Mesenchymal stem cell (in vitro differentiated cells and primary cell): ENCODE results near the gene SUCLG1.

Experiments
- DNase-seq: peaks from one replicate; pipeline ENCODE4 v3.0.0-alpha.2; 2013
- H2AFZ ChIP-seq: one replicate; pipeline ENCODE4 v1.6.1; 2013; ENCODE audit warnings: low read depth, mild to moderate bottlenecking, control low read depth, inconsistent platforms, low read length, moderate library complexity
- H2AK5ac ChIP-seq: 2 replicates; pipeline ENCODE4 v1.6.1; 2013; ENCODE audit warnings: low read length, moderate library complexity, mild to moderate bottlenecking, inconsistent platforms; ENCODE audit not compliant: severe bottlenecking
- H2BK120ac ChIP-seq: one replicate; pipeline ENCODE4 v1.6.1; 2013; ENCODE audit warnings: low read depth, mild to moderate bottlenecking, inconsistent platforms, low read length, moderate library complexity
- H2BK12ac ChIP-seq, 2 experiments: one replicate each; pipeline ENCODE4 v1.6.1; 2013; ENCODE audit warnings: inconsistent platforms in 2 of 2, low read length in 2 of 2, mild to moderate bottlenecking in 2 of 2, moderate library complexity in 2 of 2, control low read depth in 1 of 2
- H2BK15ac ChIP-seq: one replicate; pipeline ENCODE4 v1.6.1; 2013; ENCODE audit warnings: mild to moderate bottlenecking, low read depth, inconsistent platforms; ENCODE audit not compliant: poor library complexity, severe bottlenecking
- H2BK5ac ChIP-seq: 2 replicates; pipeline ENCODE4 v1.6.1; 2013; ENCODE audit warnings: low read depth, mild to moderate bottlenecking, low read length, control low read depth, inconsistent platforms; ENCODE audit not compliant: poor library complexity, severe bottlenecking
- H3K14ac ChIP-seq, 2 experiments: one replicate each; pipeline ENCODE4 v1.6.1; 2013; ENCODE audit warnings: inconsistent platforms in 2 of 2, low read length in 2 of 2, control low read depth in 1 of 2, mild to moderate bottlenecking in 1 of 2, moderate library complexity in 1 of 2
- H3K18ac ChIP-seq, 2 experiments: one replicate each; pipeline ENCODE4 v1.6.1; 2013; ENCODE audit warnings: inconsistent platforms in 2 of 2, low read length in 2 of 2, control low read depth in 1 of 2, low read depth in 1 of 2, mild to moderate bottlenecking in 1 of 2
- H3K23ac ChIP-seq, 2 experiments: one replicate each; pipeline ENCODE4 v1.6.1; 2013; ENCODE audit warnings: inconsistent platforms in 2 of 2, low read length in 2 of 2, mild to moderate bottlenecking in 2 of 2, moderate library complexity in 2 of 2, control low read depth in 1 of 2
- H3K27ac ChIP-seq: 2 replicates; pipeline ENCODE4 v1.5.1; 2013; ENCODE audit warnings: mild to moderate bottlenecking, moderate library complexity, low read length, control low read depth, inconsistent platforms; ENCODE audit not compliant: poor library complexity, severe bottlenecking
- H3K27me3 ChIP-seq, 2 experiments: 2 replicates each; pipeline versions ENCODE4 v1.6.1 to v1.7.0; 2013; ENCODE audit warnings: low read length in 2 of 2, mild to moderate bottlenecking in 2 of 2, moderate library complexity in 2 of 2, control low read depth in 1 of 2, inconsistent platforms in 1 of 2; ENCODE audit not compliant: control insufficient read depth in 1 of 2, insufficient read depth in 1 of 2
- H3K36me3 ChIP-seq, 2 experiments: 2 replicates each; pipeline versions ENCODE4 v1.6.1 to v1.7.0; 2013; ENCODE audit warnings: low read length in 2 of 2, control low read depth in 1 of 2, inconsistent platforms in 1 of 2, low read depth in 1 of 2, mild to moderate bottlenecking in 1 of 2; ENCODE audit not compliant: insufficient read depth in 2 of 2, control insufficient read depth in 1 of 2
- H3K4ac ChIP-seq, 2 experiments: one replicate each; pipeline ENCODE4 v1.6.1; 2013; ENCODE audit warnings: inconsistent platforms in 2 of 2, low read length in 2 of 2, mild to moderate bottlenecking in 2 of 2, moderate library complexity in 2 of 2, control low read depth in 1 of 2, low read depth in 1 of 2
- H3K4me1 ChIP-seq: 2 replicates; pipeline ENCODE4 v1.6.1; 2013; ENCODE audit warnings: low read depth, low read length, control low read depth; ENCODE audit not compliant: control insufficient read depth, insufficient read depth
- H3K4me2 ChIP-seq: 2 replicates; pipeline ENCODE4 v1.6.1; 2013; ENCODE audit warnings: low read length, mild to moderate bottlenecking, inconsistent platforms; ENCODE audit not compliant: poor library complexity, severe bottlenecking
- H3K4me3 ChIP-seq, 2 experiments: 2 replicates each; pipeline versions ENCODE4 v1.5.1 to v1.7.0; 2013; ENCODE audit warnings: low read length in 2 of 2, mild to moderate bottlenecking in 2 of 2, control low read depth in 1 of 2, low read depth in 1 of 2; ENCODE audit not compliant: insufficient read depth in 1 of 2
- H3K79me1 ChIP-seq: replicated peaks from 2 replicates; pipeline ENCODE4 v1.6.1; 2013; ENCODE audit warnings: mild to moderate bottlenecking, control low read depth, low read length, inconsistent platforms; ENCODE audit not compliant: poor library complexity, severe bottlenecking
- H3K9ac ChIP-seq: 2 replicates; pipeline ENCODE4 v1.7.0; 2013; ENCODE audit warnings: mild to moderate bottlenecking, low read length, moderate library complexity
- H3K9me3 ChIP-seq: 2 replicates; pipeline ENCODE4 v1.7.0; 2013; ENCODE audit warnings: mild to moderate bottlenecking, low read length; ENCODE audit not compliant: control insufficient read depth
- H4K8ac ChIP-seq: one replicate; pipeline ENCODE4 v1.6.1; 2013; ENCODE audit warnings: inconsistent platforms, mild to moderate bottlenecking, low read length, moderate library complexity
- H4K91ac ChIP-seq: one replicate; pipeline ENCODE4 v1.6.1; 2013; ENCODE audit warnings: mild to moderate bottlenecking, low read length, inconsistent platforms
- WGBS: methylation state at CpG from one replicate; pipeline ENCODE4 v1.1.7; 2013; ENCODE audit warnings: mixed read lengths; 5-methylcytosine and 5-hydroxymethylcytosine counted together

SUCLG1 gene

GRCh38 chr2:84395820-84396219 lies 63.3 kb downstream of the SUCLG1 start:
- H3K36me3 ChIP-seq = no peaks in the 10 kb centered on the region
- H3K4ac ChIP-seq = no peak overlapping the region
- peaks cover 0 to 16% of the 10 kb centered on the region in 2 experiments for H3K27me3 ChIP-seq
- no peak overlapping the region for H2BK15ac ChIP-seq
- no peak overlapping the region for H2BK120ac ChIP-seq
- H3K9ac ChIP-seq = no peak overlapping the region
- no peak overlapping the region for H3K23ac ChIP-seq
- no peaks in the 10 kb centered on the region for H3K9me3 ChIP-seq
- no peak overlapping the region for H2BK12ac ChIP-seq
- H3K4me2 ChIP-seq = no peak overlapping the region
- H4K91ac ChIP-seq = no peak overlapping the region
- H2BK5ac ChIP-seq = no peak overlapping the region
- H3K4me1 ChIP-seq = no peaks in the 10 kb centered on the region
- H2AFZ ChIP-seq = no peak overlapping the region
- no peak overlapping the region for H3K27ac ChIP-seq
- no peaks in the 10 kb centered on the region for H3K79me1 ChIP-seq
- H2AK5ac ChIP-seq = no peak overlapping the region
- no peak for DNase-seq
- H3K14ac ChIP-seq = no peak overlapping the region
- H3K4me3 ChIP-seq = no peak overlapping the region
- H3K18ac ChIP-seq = no peak overlapping the region
- 33% methylated on average over 2 of the region's 3 CpGs for WGBS
- no peak overlapping the region for H4K8ac ChIP-seq

- Histone ChIP-seq H3K14ac (no peak overlapping the region), H3K4me1 (no peaks in the 10 kb centered on the region), H3K9me3 (no peaks in the 10 kb centered on the region), H2AK5ac (no peak overlapping the region), H3K4ac (no peak overlapping the region), H2BK12ac (no peak overlapping the region), H3K18ac (no peak overlapping the region), H2BK15ac (no peak overlapping the region), H2AFZ (no peak overlapping the region), H3K4me3 (no peak overlapping the region), H3K79me1 (no peaks in the 10 kb centered on the region), H3K36me3 (no peaks in the 10 kb centered on the region), H3K27me3 (peaks cover 0 to 16% of the 10 kb centered on the region in 2 experiments), H3K4me2 (no peak overlapping the region), H3K27ac (no peak overlapping the region), H3K23ac (no peak overlapping the region), H4K91ac (no peak overlapping the region), H2BK120ac (no peak overlapping the region), H4K8ac (no peak overlapping the region), H2BK5ac (no peak overlapping the region), H3K9ac (no peak overlapping the region)
- 63% methylated on average over 2 of the region's 2 CpGs for WGBS
- no peak for DNase-seq
These were observed 64.5 kb downstream of the SUCLG1 start for GRCh38 chr2:84394628-84395027.

DNA sequence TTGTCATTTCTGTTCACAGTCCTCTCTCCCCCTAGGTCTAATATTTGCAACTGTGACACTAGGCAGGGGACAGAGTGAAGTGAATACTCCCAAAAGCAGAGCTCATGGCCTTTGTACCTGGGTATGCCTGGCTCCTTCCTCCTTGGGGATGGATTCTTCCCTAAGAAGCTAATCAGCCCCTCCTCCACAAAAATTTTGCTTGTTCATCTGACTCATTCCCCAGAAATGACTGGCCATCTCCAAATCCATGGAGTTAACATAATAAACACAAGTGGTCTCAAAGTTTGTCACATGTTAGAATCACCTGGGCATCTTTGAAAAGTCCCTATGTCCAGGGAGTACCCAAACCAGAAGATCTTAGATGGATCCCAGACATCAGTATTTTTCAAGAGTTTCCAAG lies 65.3 kb downstream of the SUCLG1 start:
- Histone ChIP-seq H3K4me3 (no peak overlapping the region), H3K9me3 (no peaks in the 10 kb centered on the region), H3K27ac (no peak overlapping the region), H2AK5ac (no peak overlapping the region), H3K79me1 (no peaks in the 10 kb centered on the region), H3K14ac (no peak overlapping the region), H2BK12ac (no peak overlapping the region), H3K4ac (no peak overlapping the region), H4K91ac (no peak overlapping the region), H2BK120ac (no peak overlapping the region), H3K23ac (no peak overlapping the region), H3K36me3 (no peaks in the 10 kb centered on the region), H2AFZ (no peak overlapping the region), H3K4me1 (no peaks in the 10 kb centered on the region), H3K27me3 (peaks cover 0 to 16% of the 10 kb centered on the region in 2 experiments), H2BK15ac (no peak overlapping the region), H3K18ac (no peak overlapping the region), H3K9ac (no peak overlapping the region), H2BK5ac (no peak overlapping the region), H3K4me2 (no peak overlapping the region), H4K8ac (no peak overlapping the region)
- DNase-seq = no peak

DNA sequence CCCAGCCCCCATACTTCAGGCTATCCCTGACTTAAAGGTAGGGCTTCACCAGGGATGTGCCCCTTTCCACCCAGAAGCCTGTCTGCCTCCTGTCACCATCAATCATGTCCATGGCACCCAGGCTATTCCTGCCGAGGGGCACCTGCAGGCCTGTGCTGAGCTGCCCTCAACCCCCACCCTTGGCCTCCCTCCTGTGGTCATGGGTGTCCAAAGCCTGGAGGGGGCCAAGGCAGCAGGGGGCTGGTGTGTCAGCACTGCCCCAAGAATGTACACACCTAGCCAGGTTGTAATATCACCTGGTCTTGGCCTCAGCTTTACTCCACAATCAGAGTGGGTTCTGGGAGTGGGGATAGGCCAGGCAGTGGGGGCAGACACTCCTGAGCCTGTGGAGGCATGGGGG lies 69.3 kb downstream of the SUCLG1 start:
- H3K18ac ChIP-seq = no peak overlapping the region
- no peak overlapping the region for H3K4me2 ChIP-seq
- no peak overlapping the region for H3K14ac ChIP-seq
- no peak for DNase-seq
- H2BK15ac ChIP-seq = no peak overlapping the region
- H3K4me1 ChIP-seq = no peaks in the 10 kb centered on the region
- H3K9ac ChIP-seq = no peak overlapping the region
- H2BK5ac ChIP-seq = no peak overlapping the region
- peaks cover 3% of the 10 kb centered on the region for H3K9me3 ChIP-seq
- H4K91ac ChIP-seq = no peak overlapping the region
- WGBS = 73% methylated on average over 1 of the region's 1 CpG
- no peak overlapping the region for H2BK120ac ChIP-seq
- no peak overlapping the region for H2AK5ac ChIP-seq
- no peak overlapping the region for H3K23ac ChIP-seq
- H3K27ac ChIP-seq = no peak overlapping the region
- no peak overlapping the region for H4K8ac ChIP-seq
- no peak overlapping the region for H3K4me3 ChIP-seq
- H3K27me3 ChIP-seq = peaks cover 0 to 13% of the 10 kb centered on the region in 2 experiments
- H3K4ac ChIP-seq = no peak overlapping the region
- no peaks in the 10 kb centered on the region for H3K36me3 ChIP-seq
- H3K79me1 ChIP-seq = no peaks in the 10 kb centered on the region
- no peak overlapping the region for H2AFZ ChIP-seq
- no peak overlapping the region for H2BK12ac ChIP-seq
